Ishikawa (cell line): ENCODE data around the gene CASTOR1.

Experiments used
- CEBPB ChIP-seq: IDR thresholded peaks from 2 replicates; pipeline ENCODE4 v1.6.1; 2012
- CREB1 ChIP-seq: IDR thresholded peaks from 2 replicates; pipeline ENCODE4 v1.6.1; 2012; ENCODE audit warnings: low read depth
- EGR1 ChIP-seq: IDR thresholded peaks from 2 replicates; pipeline ENCODE4 v1.6.1; 2012
- EP300 ChIP-seq: IDR thresholded peaks from 2 replicates; pipeline ENCODE4 v1.6.1; 2012; ENCODE audit warnings: borderline replicate concordance
- FOXM1 ChIP-seq: IDR thresholded peaks from 2 replicates; pipeline ENCODE4 v1.6.1; 2012; ENCODE audit warnings: low read depth, borderline replicate concordance
- MAX ChIP-seq: IDR thresholded peaks from 2 replicates; pipeline ENCODE4 v1.6.1; 2012
- NFIC ChIP-seq: IDR thresholded peaks from 2 replicates; pipeline ENCODE4 v1.6.1; 2012
- RAD21 ChIP-seq: IDR thresholded peaks from 2 replicates; pipeline ENCODE4 v1.6.1; 2012; ENCODE audit warnings: low read depth
- REST ChIP-seq: IDR thresholded peaks from 2 replicates; pipeline ENCODE4 v1.6.1; 2012; ENCODE audit warnings: low read depth, mild to moderate bottlenecking
- TAF1 ChIP-seq: IDR thresholded peaks from 2 replicates; pipeline ENCODE4 v1.6.1; 2012; ENCODE audit warnings: low read depth, mild to moderate bottlenecking
- TCF12 ChIP-seq: IDR thresholded peaks from 2 replicates; pipeline ENCODE4 v1.6.1; 2012; ENCODE audit warnings: low read depth
- TEAD4 ChIP-seq: IDR thresholded peaks from 2 replicates; pipeline ENCODE4 v1.6.1; 2012
- USF1 ChIP-seq: IDR thresholded peaks from 2 replicates; pipeline ENCODE4 v1.6.1; 2012
- YY1 ChIP-seq: IDR thresholded peaks from 2 replicates; pipeline ENCODE4 v1.6.1; 2012; ENCODE audit warnings: low read depth
- ZBTB7A ChIP-seq: IDR thresholded peaks from 2 replicates; pipeline ENCODE4 v1.6.1; 2012; ENCODE audit warnings: low read depth

The CASTOR1 gene

GRCh38 chr22:30272781-30273601 lies 16.3 kb downstream of the CASTOR1 start:
- TF ChIP-seq CREB1 (no peak), EGR1 (no peak), TCF12 (no peak), USF1 (no peak), MAX (no peak), REST (no peak), CEBPB (no peak), NFIC (no peak), TAF1 (no peak), TEAD4 (no peak), EP300 (no peak), RAD21 (no peak), ZBTB7A (no peak), FOXM1 (no peak), YY1 (no peak)

- no peak for TF ChIP-seq RAD21
- TF ChIP-seq ZBTB7A, result no peak
- TF ChIP-seq USF1, result no peak
- TF ChIP-seq EP300, result no peak
- TF ChIP-seq MAX, result no peak
- TF ChIP-seq TEAD4, result no peak
These were observed 18.5 kb downstream of the CASTOR1 start for GRCh38 chr22:30270832-30271231.

GRCh38 chr22:30268331-30268730 lies 21.0 kb downstream of the CASTOR1 start:
- TF ChIP-seq USF1, result no peak

- TF ChIP-seq YY1, result no peak
- no peak for TF ChIP-seq RAD21
- TF ChIP-seq EP300, result no peak
- TF ChIP-seq MAX, result no peak
- TF ChIP-seq EGR1, result no peak
- TF ChIP-seq ZBTB7A, result no peak
- no peak for TF ChIP-seq CREB1
- no peak for TF ChIP-seq NFIC
These were observed 21.7 kb downstream of the CASTOR1 start for GRCh38 chr22:30267382-30268302.

GRCh38 chr22:30266445-30267381 lies 22.6 kb downstream of the CASTOR1 start, which contains the start of gene OSM:
TSS of gene OSM (minus strand) at chr22:30266851. CDS start at chr22:30266799, 52 bp downstream.
- TF ChIP-seq CREB1, result no peak
- no peak for TF ChIP-seq CEBPB
- no peak for TF ChIP-seq NFIC
- no peak for TF ChIP-seq EGR1
- TF ChIP-seq RAD21, result no peak
- TF ChIP-seq FOXM1, result no peak
- TF ChIP-seq TCF12, result no peak
- TF ChIP-seq EP300, result no peak
- no peak for TF ChIP-seq REST
- TF ChIP-seq MAX, result no peak
- TF ChIP-seq TEAD4, result no peak
- TF ChIP-seq YY1, result no peak
- no peak for TF ChIP-seq USF1
- TF ChIP-seq TAF1, result no peak
- no peak for TF ChIP-seq ZBTB7A
